CD4-positive, alpha-beta T cell treated with Interferon gamma for 1 hour (primary cell): Measurements from ENCODE around the gene WASF3.
"Not testable (repeated sequence)": the region's sequence is repeated elsewhere in the genome, so short reads cannot be mapped to it uniquely, and the experiment has no call there.

Experiments used
- DNase-seq: peaks from one replicate; pipeline ENCODE4 v3.0.0-alpha.2; 2020

The WASF3 gene

GRCh38 chr13:26590951-26591350 is 33.5 kb downstream of the WASF3 start:
- no peak for DNase-seq

GRCh38 chr13:26591672-26592071 is 34.2 kb downstream of the WASF3 start:
- DNase-seq = no peak

- no peak for DNase-seq
Measured at GRCh38 chr13:26593661-26594060, 36.2 kb downstream of the WASF3 start.

GRCh38 chr13:26594363-26594762 is 36.9 kb downstream of the WASF3 start:
- no peak for DNase-seq

GRCh38 chr13:26596458-26596857 is 39.0 kb downstream of the WASF3 start:
- no peak for DNase-seq

- no peak for DNase-seq
Measured at GRCh38 chr13:26599403-26599802, 41.9 kb downstream of the WASF3 start.

- DNase-seq = no peak
Measured at GRCh38 chr13:26599860-26600259, 42.4 kb downstream of the WASF3 start.

GRCh38 chr13:26600343-26600742 is 42.9 kb downstream of the WASF3 start:
- DNase-seq = no peak

GRCh38 chr13:26601669-26602068 is 44.2 kb downstream of the WASF3 start:
- DNase-seq = no peak

- DNase-seq = no peak
Measured at GRCh38 chr13:26602783-26603182, 45.3 kb downstream of the WASF3 start.

GRCh38 chr13:26604784-26605545 is 47.5 kb downstream of the WASF3 start:
- no peak for DNase-seq

- no peak for DNase-seq
Measured at GRCh38 chr13:26605845-26606244, 48.4 kb downstream of the WASF3 start.

- no peak for DNase-seq
Measured at GRCh38 chr13:26606631-26607030, 49.1 kb downstream of the WASF3 start.

GRCh38 chr13:26614721-26615120 is 57.2 kb downstream of the WASF3 start:
- no peak for DNase-seq

GRCh38 chr13:26616126-26616525 is 58.6 kb downstream of the WASF3 start:
- DNase-seq = no peak

GRCh38 chr13:26618726-26619125 is 61.2 kb downstream of the WASF3 start:
- DNase-seq = no peak

- no peak for DNase-seq
Measured at GRCh38 chr13:26619358-26619757, 61.9 kb downstream of the WASF3 start.

GRCh38 chr13:26621731-26622401 is 64.4 kb downstream of the WASF3 start:
- no peak for DNase-seq

GRCh38 chr13:26623125-26623524 is 65.6 kb downstream of the WASF3 start:
- DNase-seq = no peak

GRCh38 chr13:26624572-26624971 is 67.1 kb downstream of the WASF3 start:
- DNase-seq = no peak

GRCh38 chr13:26626271-26626670 is 68.8 kb downstream of the WASF3 start:
- DNase-seq = no peak

GRCh38 chr13:26628706-26629105 is 71.2 kb downstream of the WASF3 start:
- no peak for DNase-seq

GRCh38 chr13:26629260-26629825 is 71.9 kb downstream of the WASF3 start:
- no peak for DNase-seq

GRCh38 chr13:26635634-26636033 is 78.2 kb downstream of the WASF3 start:
- not testable (repeated sequence) for DNase-seq
